Measurements from ENCODE around the gene FRMD4A. TPM values are rescaled to one million over a fixed set of nuclear protein-coding genes. Genes with fewer than 3 reads are reported as not detected.

The FRMD4A gene
- total RNA-seq, 2 experiments from 2014 or later: 3.1 to 3.7 TPM

DNA sequence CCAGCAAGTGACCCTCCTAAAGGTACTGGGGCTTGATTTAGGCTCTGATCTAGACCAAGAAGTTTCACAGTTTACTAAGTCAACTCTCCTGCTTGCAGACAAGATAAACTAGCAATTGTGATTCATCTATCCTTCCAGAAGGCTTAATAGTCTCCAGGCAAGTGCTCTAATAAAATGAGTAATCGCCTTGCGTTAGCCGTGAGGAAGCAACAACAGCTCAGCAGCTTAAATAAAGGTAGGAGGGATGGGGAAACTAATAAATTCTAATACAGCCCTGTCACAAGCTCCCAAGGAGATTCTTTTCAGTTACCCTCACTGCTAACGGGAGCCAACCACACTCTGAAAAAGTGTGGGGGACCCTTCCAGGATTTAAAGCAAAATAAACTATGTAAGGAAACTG, 48.4 kb downstream of the FRMD4A start:
- H3K27me3 Mint-ChIP-seq: peaks cover 38% of the 10 kb centered on the region
- H3K9me3 ChIP-seq (ENCODE audit: control insufficient read depth in 1 of 2, insufficient read depth in 1 of 2, low read length in 2 of 2): no peaks in the 10 kb centered on the region
- H3K4me1 Mint-ChIP-seq (ENCODE audit: low read depth): no peaks in the 10 kb centered on the region
- H3K36me3 ChIP-seq (ENCODE audit: insufficient read depth, low read length): no peaks in the 10 kb centered on the region
- DNase-seq (no peak), ATAC-seq (ENCODE audit: poor library complexity) (no peak)
- CTCF ChIA-PET: interaction anchor here (0.6 kb wide), 1 partner anchor 76 kb away, joined by 3 read pairs; no protein-coding TSS in a partner anchor
- no peak overlapping the region for H3K27ac ChIP-seq (ENCODE audit: low read depth in 1 of 2, low read length in 2 of 2)
- H3K4me3 Mint-ChIP-seq: no peak overlapping the region
- H3K36me3 Mint-ChIP-seq (ENCODE audit: low read depth): no peaks in the 10 kb centered on the region
- TF ChIP-seq, protein P1, sequence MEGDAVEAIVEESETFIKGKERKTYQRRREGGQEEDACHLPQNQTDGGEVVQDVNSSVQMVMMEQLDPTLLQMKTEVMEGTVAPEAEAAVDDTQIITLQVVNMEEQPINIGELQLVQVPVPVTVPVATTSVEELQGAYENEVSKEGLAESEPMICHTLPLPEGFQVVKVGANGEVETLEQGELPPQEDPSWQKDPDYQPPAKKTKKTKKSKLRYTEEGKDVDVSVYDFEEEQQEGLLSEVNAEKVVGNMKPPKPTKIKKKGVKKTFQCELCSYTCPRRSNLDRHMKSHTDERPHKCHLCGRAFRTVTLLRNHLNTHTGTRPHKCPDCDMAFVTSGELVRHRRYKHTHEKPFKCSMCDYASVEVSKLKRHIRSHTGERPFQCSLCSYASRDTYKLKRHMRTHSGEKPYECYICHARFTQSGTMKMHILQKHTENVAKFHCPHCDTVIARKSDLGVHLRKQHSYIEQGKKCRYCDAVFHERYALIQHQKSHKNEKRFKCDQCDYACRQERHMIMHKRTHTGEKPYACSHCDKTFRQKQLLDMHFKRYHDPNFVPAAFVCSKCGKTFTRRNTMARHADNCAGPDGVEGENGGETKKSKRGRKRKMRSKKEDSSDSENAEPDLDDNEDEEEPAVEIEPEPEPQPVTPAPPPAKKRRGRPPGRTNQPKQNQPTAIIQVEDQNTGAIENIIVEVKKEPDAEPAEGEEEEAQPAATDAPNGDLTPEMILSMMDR (IDR thresholded peaks at IDR 0.05): no peak
- peaks cover under 1 to 10% of the 10 kb centered on the region in 2 experiments for H3K27me3 ChIP-seq (ENCODE audit: control insufficient read depth in 1 of 2, insufficient read depth in 2 of 2, low read length in 2 of 2)
- no peak overlapping the region for H3K27ac Mint-ChIP-seq
- POLR2A ChIA-PET: no interaction called here
- no peaks in the 10 kb centered on the region for H3K4me1 ChIP-seq (ENCODE audit: insufficient read depth, low read length)
- H3K9me3 Mint-ChIP-seq: no peaks in the 10 kb centered on the region
- no peak overlapping the region for H3K4me3 ChIP-seq (ENCODE audit: low read length)
- intact Hi-C loops (cut with DNase I, micrococcal nuclease): no loop called here

DNA sequence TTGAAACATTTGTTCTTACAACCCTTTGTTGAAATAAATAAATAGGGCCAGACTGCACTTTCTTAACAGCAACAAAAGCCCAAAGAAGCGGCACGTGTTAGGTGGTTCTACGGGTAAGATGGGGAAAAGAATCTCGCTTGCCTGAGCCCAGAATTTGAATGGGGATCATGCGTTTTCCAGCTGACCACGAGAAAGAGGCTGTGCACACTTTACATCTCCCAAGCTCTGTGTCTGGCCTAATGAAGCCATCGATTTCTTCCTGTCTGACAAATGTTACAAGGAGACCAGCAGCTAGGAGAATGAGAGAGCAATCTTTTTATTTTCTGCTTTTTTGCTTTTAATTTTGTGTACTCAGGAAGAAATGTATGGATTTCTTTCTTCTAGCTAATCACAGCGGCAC, 52.2 kb downstream of the FRMD4A start:
- Mint-ChIP-seq H3K4me1 (ENCODE audit: low read depth) (no peaks in the 10 kb centered on the region), H3K36me3 (ENCODE audit: low read depth) (no peaks in the 10 kb centered on the region), H3K9me3 (no peaks in the 10 kb centered on the region), H3K27ac (no peak overlapping the region), H3K4me3 (no peak overlapping the region), H3K27me3 (peaks cover 14% of the 10 kb centered on the region)
- no peak overlapping the region for H3K4me3 ChIP-seq (ENCODE audit: low read length)
- intact Hi-C loops (cut with DNase I, micrococcal nuclease): no loop called here
- no peak for DNase-seq
- TF ChIP-seq, protein P1 (IDR thresholded peaks at IDR 0.05): no peak
- ChIA-PET POLR2A (no interaction called here), CTCF (no interaction called here)
- H3K9me3 ChIP-seq (ENCODE audit: control insufficient read depth in 1 of 2, insufficient read depth in 1 of 2, low read length in 2 of 2): no peaks in the 10 kb centered on the region
- peaks cover 0 to 3% of the 10 kb centered on the region in 2 experiments for H3K27me3 ChIP-seq (ENCODE audit: control insufficient read depth in 1 of 2, insufficient read depth in 2 of 2, low read length in 2 of 2)
- H3K4me1 ChIP-seq (ENCODE audit: insufficient read depth, low read length): no peaks in the 10 kb centered on the region
- no peak overlapping the region for H3K27ac ChIP-seq (ENCODE audit: low read depth in 1 of 2, low read length in 2 of 2)
- no peaks in the 10 kb centered on the region for H3K36me3 ChIP-seq (ENCODE audit: insufficient read depth, low read length)
- no peak for ATAC-seq (ENCODE audit: poor library complexity)

DNA sequence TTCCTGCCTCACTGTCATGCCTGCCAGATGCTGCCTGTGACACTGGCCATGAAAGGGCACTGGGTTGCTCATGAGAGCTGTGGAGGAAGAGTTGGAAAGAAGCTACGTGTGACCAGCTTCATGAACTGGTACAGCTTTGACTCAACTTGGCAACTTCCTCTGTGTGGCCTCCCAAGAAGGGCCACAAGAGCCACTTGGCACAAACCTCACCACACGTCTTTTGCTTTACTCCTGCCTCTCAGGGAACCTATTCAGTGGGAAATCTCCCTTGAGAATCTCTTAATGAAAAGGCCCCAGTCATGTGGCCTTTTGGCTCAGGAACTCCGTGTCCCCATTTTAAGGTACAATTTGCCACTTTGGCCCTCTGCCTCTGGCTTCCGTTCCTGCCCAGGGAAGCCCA, 54.5 kb downstream of the FRMD4A start:
- Histone ChIP-seq H3K4me3 (ENCODE audit: low read length) (no peak overlapping the region), H3K36me3 (ENCODE audit: insufficient read depth, low read length) (no peaks in the 10 kb centered on the region), H3K27ac (ENCODE audit: low read depth in 1 of 2, low read length in 2 of 2) (no peak overlapping the region), H3K27me3 (ENCODE audit: control insufficient read depth in 1 of 2, insufficient read depth in 2 of 2, low read length in 2 of 2) (peaks cover 0 to 3% of the 10 kb centered on the region in 2 experiments), H3K4me1 (ENCODE audit: insufficient read depth, low read length) (no peaks in the 10 kb centered on the region), H3K9me3 (ENCODE audit: control insufficient read depth in 1 of 2, insufficient read depth in 1 of 2, low read length in 2 of 2) (no peaks in the 10 kb centered on the region)
- Mint-ChIP-seq H3K36me3 (ENCODE audit: low read depth) (no peaks in the 10 kb centered on the region), H3K4me3 (no peak overlapping the region), H3K9me3 (no peaks in the 10 kb centered on the region), H3K4me1 (ENCODE audit: low read depth) (no peaks in the 10 kb centered on the region), H3K27ac (no peak overlapping the region), H3K27me3 (peaks cover 11% of the 10 kb centered on the region)
- DNase-seq (no peak), ATAC-seq (ENCODE audit: poor library complexity) (no peak)
- CTCF ChIA-PET: no interaction called here
- TF ChIP-seq, protein P1 (IDR thresholded peaks at IDR 0.05): no peak
- intact Hi-C loops (cut with DNase I, micrococcal nuclease): no loop called here
- POLR2A ChIA-PET: no interaction called here
